GM06990 (cell line): ENCODE measurements around the gene MLPH.

Experiments used
- DNase-seq: peaks from one replicate; pipeline ENCODE4 v3.0.0-alpha.2; 2011; ENCODE audit not compliant: insufficient read length; ENCODE audit errors: extremely low read depth
- H3K27me3 ChIP-seq: replicated peaks from 2 replicates; pipeline ENCODE4 v1.6.0; 2011; ENCODE audit warnings: low read length; ENCODE audit not compliant: control insufficient read depth, insufficient read depth
- H3K36me3 ChIP-seq: 2 replicates; pipeline ENCODE4 v1.5.1; 2011; ENCODE audit warnings: low read length; ENCODE audit not compliant: control insufficient read depth, insufficient read depth
- H3K4me3 ChIP-seq: replicated peaks from 2 replicates; pipeline ENCODE4 v1.5.1; 2011; ENCODE audit warnings: low read depth, mild to moderate bottlenecking, control low read depth, low read length
- CTCF ChIP-seq: IDR thresholded peaks from 2 replicates; pipeline ENCODE4 v1.5.1; 2011; ENCODE audit warnings: low read length, control low read depth, mild to moderate bottlenecking, inconsistent platforms; ENCODE audit not compliant: insufficient read depth, poor library complexity, severe bottlenecking

The MLPH gene

DNA sequence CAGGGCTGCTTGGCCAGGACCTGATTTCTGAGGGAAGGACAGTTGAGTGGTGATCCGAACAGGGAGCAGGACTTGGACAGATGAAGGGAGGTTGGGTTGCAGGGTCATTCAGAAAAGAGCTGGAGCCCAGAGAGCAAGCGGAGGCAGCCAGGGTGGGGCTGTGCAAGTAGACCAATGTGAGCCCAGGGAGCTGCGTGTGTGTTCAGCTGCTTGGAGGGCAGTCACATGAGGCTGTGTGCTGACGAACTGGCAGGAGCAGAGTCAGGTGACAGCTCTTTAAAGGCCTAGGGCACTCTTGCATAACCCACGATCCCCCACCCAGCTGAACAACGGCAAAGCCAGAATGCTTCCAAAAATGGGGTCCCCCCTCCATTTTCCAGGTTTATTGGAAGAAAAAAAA lies 4.6 kb upstream of the MLPH start:
- no peak overlapping the region for H3K4me3 ChIP-seq
- peaks cover 6% of the 10 kb centered on the region; the same call in 1 of the 2 replicates for H3K27me3 ChIP-seq
- no peak for DNase-seq
- TF ChIP-seq CTCF = no peak
- H3K36me3 ChIP-seq = no peaks in the 10 kb centered on the region

DNA sequence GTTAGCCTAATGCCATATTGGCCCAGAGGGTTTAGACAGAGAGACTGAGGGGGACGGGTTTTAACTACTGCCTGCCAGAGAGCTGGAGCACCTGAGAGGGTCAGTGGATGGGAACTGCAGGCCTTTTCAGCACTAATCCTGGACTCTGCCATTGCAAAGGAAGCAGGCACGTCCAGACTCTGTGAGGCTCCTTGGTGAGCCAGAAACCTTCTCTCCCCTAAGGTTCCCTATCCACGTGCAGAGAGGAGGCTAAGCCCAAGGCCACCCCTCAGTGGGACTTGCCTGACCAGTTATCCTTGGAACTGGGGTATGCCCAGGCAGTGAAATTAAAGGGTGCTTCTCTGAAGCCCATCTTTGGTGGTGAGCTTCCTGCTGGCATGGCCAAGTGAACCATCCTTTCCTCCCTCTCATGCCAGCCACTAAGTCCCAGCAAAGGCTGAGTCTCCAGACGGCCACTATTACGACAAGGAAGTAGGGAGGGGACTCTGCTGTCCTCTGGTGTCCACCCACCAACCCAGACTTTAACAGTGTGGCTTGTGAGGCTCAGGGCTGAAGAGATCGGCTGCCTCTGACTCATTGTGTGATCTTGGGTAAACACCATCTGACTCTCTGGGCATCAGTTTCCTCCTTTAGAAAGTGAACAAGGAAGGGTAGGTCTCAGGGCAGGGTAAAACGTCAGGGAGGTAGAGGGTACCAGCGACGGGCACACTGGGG lies 3.9 kb upstream of the MLPH start:
- no peak for DNase-seq
- H3K27me3 ChIP-seq = peaks cover 6% of the 10 kb centered on the region; the same call in 1 of the 2 replicates
- no peak overlapping the region for H3K4me3 ChIP-seq
- no peaks in the 10 kb centered on the region for H3K36me3 ChIP-seq
- TF ChIP-seq CTCF = no peak

GRCh38 chr2:237485304-237485703 lies 1.7 kb upstream of the MLPH start:
- Histone ChIP-seq H3K4me3 (no peak overlapping the region), H3K27me3 (peaks cover 2% of the 10 kb centered on the region; the same call in 1 of the 2 replicates), H3K36me3 (no peaks in the 10 kb centered on the region)
- DNase-seq = no peak
- no peak for TF ChIP-seq CTCF

DNA sequence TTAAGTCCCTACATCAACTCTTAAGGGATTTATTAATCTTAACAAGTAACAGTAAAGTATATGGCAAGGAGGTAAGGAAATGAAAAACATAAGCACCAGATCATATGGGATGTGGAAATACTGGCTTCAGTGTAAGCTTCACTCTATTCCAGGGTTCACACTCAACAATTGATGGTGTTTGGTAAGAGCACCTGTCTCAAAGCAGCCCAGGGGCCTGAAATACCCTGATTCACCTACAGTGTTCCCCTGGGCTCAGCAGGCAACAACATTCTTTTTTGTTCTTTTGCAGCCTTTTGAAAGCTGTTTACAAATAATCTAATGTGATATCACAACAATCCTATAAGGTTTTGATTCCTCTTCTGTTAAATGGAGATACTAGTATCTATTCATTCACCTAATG lies 1.2 kb upstream of the MLPH start:
- no peak for TF ChIP-seq CTCF
- no peak overlapping the region for H3K4me3 ChIP-seq
- peaks cover 2% of the 10 kb centered on the region; the same call in 1 of the 2 replicates for H3K27me3 ChIP-seq
- no peak for DNase-seq
- H3K36me3 ChIP-seq = no peaks in the 10 kb centered on the region

DNA sequence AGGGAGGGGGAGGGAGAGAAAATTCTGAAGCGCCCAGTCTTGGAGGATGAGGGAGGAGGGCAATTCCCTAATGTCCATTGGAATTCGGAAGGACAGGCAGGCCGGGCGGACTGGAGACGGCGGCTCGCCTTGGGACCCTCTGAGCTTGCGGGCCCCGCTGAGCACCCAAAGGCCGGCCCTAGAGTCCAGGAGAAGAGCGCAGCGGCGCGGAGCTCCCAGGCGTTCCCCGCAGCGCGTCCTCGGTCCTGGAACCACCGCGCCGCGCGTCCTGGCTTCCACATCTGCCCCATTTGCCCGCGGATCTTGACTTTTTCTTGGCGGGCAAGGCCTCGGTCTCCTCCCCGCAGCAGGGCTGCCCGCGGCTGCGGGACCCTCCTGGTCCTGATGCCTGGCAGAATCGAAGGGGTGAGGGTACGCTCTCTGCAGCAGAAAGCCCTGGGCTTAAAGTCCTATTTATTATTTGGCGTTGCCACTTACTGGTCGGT lies 675 bp upstream of the MLPH start:
- Histone ChIP-seq H3K4me3 (no peak overlapping the region), H3K27me3 (peaks cover 2% of the 10 kb centered on the region; the same call in 1 of the 2 replicates), H3K36me3 (no peaks in the 10 kb centered on the region)
- TF ChIP-seq CTCF = no peak
- DNase-seq = no peak
